Neutrophil (primary cell): ENCODE measurements around the gene TMOD2.
A peak's percentile ranks its signal among the peaks of the same experiment; 100 is the strongest.

Source experiments
- H3K27ac ChIP-seq: fragments of 200-600 bp; sonication (generic); 2 replicates; pipeline ENCODE4 v1.5.1; 2016; ENCODE audit warnings: mild to moderate bottlenecking, moderate library complexity
- H3K27me3 ChIP-seq: fragments of 200-600 bp; sonication (generic); 2 replicates; pipeline ENCODE4 v1.6.0; 2016; ENCODE audit warnings: mild to moderate bottlenecking
- H3K36me3 ChIP-seq: fragments of 200-600 bp; sonication (generic); 2 replicates; pipeline ENCODE4 v1.5.1; 2017
- H3K4me1 ChIP-seq, 2 experiments: fragments of 200-600 bp in 1 of 2; sonication (generic) in 1 of 2; 1 replicate in 1 of 2; 2 replicates in 1 of 2; pipeline versions ENCODE4 v1.5.1 to v1.6.1; 2013 to 2016; ENCODE audit warnings: low read depth in 1 of 2, low read length in 1 of 2, mild to moderate bottlenecking in 1 of 2, moderate library complexity in 1 of 2; ENCODE audit not compliant: control insufficient read depth in 1 of 2, insufficient read depth in 1 of 2
- H3K4me3 ChIP-seq, 2 experiments: fragments of 200-600 bp in 1 of 2; sonication (generic) in 1 of 2; 1 replicate in 1 of 2; 2 replicates in 1 of 2; pipeline ENCODE4 v1.5.1; 2013 to 2016; ENCODE audit warnings: low read depth in 1 of 2, low read length in 1 of 2, mild to moderate bottlenecking in 1 of 2, moderate library complexity in 1 of 2
- H3K9me3 ChIP-seq: fragments of 200-600 bp; sonication (generic); 2 replicates; pipeline ENCODE4 v1.5.1; 2016
- TF ChIP-seq, protein P1 (sequence below): fragments of 200-600 bp; sonication (generic); IDR thresholded peaks from 2 replicates; pipeline ENCODE4 v1.5.1; 2016; ENCODE audit warnings: antibody characterized with exemption

Gene TMOD2

DNA sequence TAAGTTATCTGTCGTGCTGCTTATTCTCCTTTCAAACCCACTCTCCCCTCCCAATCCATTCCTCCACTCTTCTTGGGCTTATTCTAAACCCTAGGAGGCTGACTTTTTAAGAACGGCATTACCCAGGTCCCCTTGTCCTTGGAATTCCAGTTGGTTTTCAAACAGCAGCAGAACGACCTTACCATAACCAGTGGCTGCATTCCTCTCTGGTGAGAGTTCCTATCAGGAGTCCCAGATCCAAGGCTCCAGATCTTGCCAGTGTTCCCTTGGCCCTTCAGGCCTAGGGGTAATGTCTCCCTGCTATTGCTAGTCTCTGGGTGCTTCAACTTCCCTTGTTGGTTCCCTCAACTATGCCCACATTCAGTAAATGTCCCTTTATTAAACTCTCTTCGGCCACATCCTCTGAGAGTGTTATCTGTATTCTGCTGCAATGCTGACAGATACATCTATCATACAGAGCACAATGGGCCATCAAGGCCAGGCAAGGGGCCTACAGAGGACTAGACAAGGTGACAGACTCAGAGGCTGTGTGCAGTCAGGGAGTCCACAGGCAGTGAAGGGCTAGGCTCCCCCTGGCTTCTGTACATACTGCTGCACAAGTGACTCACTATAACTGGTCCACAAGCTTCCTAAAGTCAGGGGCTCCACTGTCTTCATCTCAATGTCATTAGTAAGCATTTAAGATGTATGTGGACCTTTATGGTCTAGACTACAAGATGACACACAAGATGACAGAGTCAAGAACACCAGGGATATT, 24.1 kb upstream of the TMOD2 start:
- Histone ChIP-seq H3K4me1 (peaks cover 23 to 24% of the 10 kb centered on the region in 2 experiments), H3K36me3 (peaks cover 4% of the 10 kb centered on the region), H3K27me3 (no peaks in the 10 kb centered on the region), H3K27ac (peak overlapping the region; percentile 33), H3K9me3 (no peaks in the 10 kb centered on the region), H3K4me3 (no peak overlapping the region)
- TF ChIP-seq, protein P1, sequence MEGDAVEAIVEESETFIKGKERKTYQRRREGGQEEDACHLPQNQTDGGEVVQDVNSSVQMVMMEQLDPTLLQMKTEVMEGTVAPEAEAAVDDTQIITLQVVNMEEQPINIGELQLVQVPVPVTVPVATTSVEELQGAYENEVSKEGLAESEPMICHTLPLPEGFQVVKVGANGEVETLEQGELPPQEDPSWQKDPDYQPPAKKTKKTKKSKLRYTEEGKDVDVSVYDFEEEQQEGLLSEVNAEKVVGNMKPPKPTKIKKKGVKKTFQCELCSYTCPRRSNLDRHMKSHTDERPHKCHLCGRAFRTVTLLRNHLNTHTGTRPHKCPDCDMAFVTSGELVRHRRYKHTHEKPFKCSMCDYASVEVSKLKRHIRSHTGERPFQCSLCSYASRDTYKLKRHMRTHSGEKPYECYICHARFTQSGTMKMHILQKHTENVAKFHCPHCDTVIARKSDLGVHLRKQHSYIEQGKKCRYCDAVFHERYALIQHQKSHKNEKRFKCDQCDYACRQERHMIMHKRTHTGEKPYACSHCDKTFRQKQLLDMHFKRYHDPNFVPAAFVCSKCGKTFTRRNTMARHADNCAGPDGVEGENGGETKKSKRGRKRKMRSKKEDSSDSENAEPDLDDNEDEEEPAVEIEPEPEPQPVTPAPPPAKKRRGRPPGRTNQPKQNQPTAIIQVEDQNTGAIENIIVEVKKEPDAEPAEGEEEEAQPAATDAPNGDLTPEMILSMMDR: no peak

DNA sequence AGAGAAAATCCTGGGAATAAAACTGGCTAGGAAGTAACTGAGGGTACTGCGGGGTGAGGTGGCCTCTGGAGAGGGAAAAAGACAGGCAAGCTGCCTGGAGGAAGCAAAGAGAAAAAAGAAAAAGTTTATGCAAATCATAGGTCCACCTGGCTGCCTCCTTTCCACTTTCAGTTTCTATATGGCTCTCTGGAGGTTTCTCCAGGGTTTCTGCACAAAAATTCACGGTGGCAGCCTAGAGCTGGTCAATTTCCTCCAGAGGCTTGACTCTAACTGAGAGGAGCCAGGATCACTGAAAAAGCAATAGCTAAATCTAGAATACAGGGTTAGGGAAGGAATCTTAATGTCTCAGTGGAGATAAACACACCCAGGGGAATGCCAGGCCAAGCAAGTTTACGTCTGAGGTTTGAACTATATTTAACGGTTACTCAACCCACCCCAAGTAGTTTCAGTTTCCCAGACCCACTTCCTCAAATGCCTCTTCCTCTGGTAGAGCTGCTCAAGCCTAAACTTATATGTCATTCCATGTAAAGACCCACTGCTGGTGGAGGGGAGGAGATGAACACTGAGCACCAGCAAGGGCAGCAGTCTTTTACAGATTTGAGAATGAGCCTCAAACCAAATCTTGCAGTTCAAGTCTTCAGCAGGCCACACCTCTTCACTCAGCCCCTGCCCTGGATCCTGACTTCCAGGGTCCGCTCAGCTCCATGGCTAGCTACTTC, 19.7 kb upstream of the TMOD2 start:
- Histone ChIP-seq H3K36me3 (no peaks in the 10 kb centered on the region), H3K9me3 (no peaks in the 10 kb centered on the region), H3K4me1 (peaks cover 50 to 55% of the 10 kb centered on the region in 2 experiments), H3K27me3 (no peaks in the 10 kb centered on the region), H3K27ac (peak overlapping the region; percentile 96), H3K4me3 (peak overlapping the region; percentile 68 to 74)
- TF ChIP-seq, protein P1: no peak

DNA sequence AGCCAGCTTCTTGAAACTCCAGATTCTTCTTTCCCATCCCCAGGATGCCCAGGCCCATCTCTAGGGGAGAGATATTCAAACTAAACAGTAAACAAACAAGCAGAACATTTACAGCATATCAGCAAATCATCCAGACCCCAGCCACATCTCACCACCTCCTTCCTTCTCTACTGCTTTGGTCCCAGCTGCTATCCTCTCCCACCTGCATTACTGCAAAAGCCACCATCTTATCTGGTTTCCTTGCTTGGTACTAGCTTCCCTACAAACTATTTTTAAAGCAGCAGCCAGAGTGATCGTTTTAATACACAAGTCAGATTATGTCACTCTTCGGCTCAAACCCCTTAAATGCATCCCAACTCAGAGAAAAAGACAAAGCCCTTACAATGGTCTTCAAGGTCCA, 18.8 kb upstream of the TMOD2 start:
- H3K9me3 ChIP-seq: no peaks in the 10 kb centered on the region
- peaks cover 53 to 58% of the 10 kb centered on the region in 2 experiments for H3K4me1 ChIP-seq
- H3K27ac ChIP-seq: peak overlapping the region; percentile 96
- H3K36me3 ChIP-seq: no peaks in the 10 kb centered on the region
- H3K27me3 ChIP-seq: no peaks in the 10 kb centered on the region
- peak overlapping the region in 1 of 2 experiments; percentile 74 for H3K4me3 ChIP-seq
- TF ChIP-seq, protein P1: no peak

DNA sequence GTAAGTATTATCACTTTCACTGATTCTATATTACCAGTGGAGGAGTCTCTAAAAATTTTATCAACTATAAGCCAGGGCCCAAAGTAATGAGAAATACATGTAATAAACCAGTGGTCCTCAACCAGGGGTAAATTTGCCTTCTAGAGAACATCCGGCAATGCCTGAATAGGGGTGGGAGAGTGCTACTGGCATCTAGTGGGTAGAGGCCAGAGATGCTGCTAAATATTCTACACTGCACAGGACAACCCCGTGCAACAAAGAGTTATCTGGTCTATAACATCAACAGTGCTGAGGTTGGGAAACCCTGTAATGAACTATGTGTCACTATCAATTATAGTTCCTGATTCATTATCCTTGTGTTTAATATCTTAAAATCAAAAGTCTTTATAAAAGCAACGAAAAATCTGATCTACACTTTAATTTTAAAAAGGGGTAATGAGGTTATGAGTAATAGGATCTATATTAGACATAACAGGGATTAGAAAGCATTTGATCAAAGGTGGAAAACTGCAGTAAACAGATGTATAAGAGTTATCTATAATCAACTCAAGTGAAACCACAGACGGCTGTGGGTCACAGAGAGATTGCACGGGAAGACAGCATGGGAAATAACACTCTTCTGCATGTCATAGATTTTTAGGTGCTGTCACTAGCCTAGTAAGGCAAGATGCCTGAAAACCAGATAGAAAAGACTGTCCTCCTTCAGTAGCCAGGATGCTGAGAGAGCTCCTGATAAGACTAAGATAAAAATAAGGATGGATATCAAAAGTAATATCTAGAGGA, 16.0 kb upstream of the TMOD2 start:
- Histone ChIP-seq H3K27ac (peak overlapping the region; percentile 86), H3K4me3 (peak overlapping the region; percentile 72 to 88)
- TF ChIP-seq, protein P1: no peak

DNA sequence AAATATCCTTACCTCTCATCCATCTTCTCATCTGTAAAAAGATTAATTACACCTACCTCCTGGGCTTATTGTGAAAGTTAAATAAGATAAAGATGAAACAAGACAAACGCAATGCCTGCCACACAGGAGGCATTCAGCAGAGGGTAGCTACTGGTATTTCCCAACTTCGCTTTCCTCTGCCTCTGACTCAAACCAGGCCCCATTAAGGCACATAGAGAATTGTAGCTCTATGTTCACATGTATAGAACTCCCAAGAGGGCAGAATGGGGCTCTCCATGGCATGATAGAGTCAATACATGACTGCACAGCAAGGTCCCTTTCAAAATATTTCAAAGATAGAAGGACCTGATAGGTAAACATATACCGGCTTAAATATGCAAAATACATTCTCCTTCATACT, 15.3 kb upstream of the TMOD2 start:
- Histone ChIP-seq H3K9me3 (no peaks in the 10 kb centered on the region), H3K4me3 (peak overlapping the region; percentile 72 to 88), H3K4me1 (peaks cover 47 to 52% of the 10 kb centered on the region in 2 experiments), H3K36me3 (no peaks in the 10 kb centered on the region), H3K27ac (peak overlapping the region; percentile 86), H3K27me3 (no peaks in the 10 kb centered on the region)
- TF ChIP-seq, protein P1: no peak

More for the DNA sequence above, 16.0 kb upstream of the TMOD2 start:
- H3K9me3 ChIP-seq: no peaks in the 10 kb centered on the region
- no peaks in the 10 kb centered on the region for H3K36me3 ChIP-seq
- H3K27me3 ChIP-seq: no peaks in the 10 kb centered on the region
- peaks cover 53 to 59% of the 10 kb centered on the region in 2 experiments for H3K4me1 ChIP-seq
